Ishikawa (cell line): ENCODE measurements around the gene VAV3.

Source experiments
- CEBPB ChIP-seq: IDR thresholded peaks from 2 replicates; pipeline ENCODE4 v1.6.1; 2012
- CREB1 ChIP-seq: IDR thresholded peaks from 2 replicates; pipeline ENCODE4 v1.6.1; 2012; ENCODE audit warnings: low read depth
- EGR1 ChIP-seq: IDR thresholded peaks from 2 replicates; pipeline ENCODE4 v1.6.1; 2012
- EP300 ChIP-seq: IDR thresholded peaks from 2 replicates; pipeline ENCODE4 v1.6.1; 2012; ENCODE audit warnings: borderline replicate concordance
- FOXM1 ChIP-seq: IDR thresholded peaks from 2 replicates; pipeline ENCODE4 v1.6.1; 2012; ENCODE audit warnings: low read depth, borderline replicate concordance
- RAD21 ChIP-seq: IDR thresholded peaks from 2 replicates; pipeline ENCODE4 v1.6.1; 2012; ENCODE audit warnings: low read depth
- TAF1 ChIP-seq: IDR thresholded peaks from 2 replicates; pipeline ENCODE4 v1.6.1; 2012; ENCODE audit warnings: low read depth, mild to moderate bottlenecking
- TCF12 ChIP-seq: IDR thresholded peaks from 2 replicates; pipeline ENCODE4 v1.6.1; 2012; ENCODE audit warnings: low read depth
- TEAD4 ChIP-seq: IDR thresholded peaks from 2 replicates; pipeline ENCODE4 v1.6.1; 2012
- YY1 ChIP-seq: IDR thresholded peaks from 2 replicates; pipeline ENCODE4 v1.6.1; 2012; ENCODE audit warnings: low read depth
- TF ChIP-seq, protein P1 (sequence below): IDR thresholded peaks from 2 replicates; pipeline ENCODE4 v1.6.1; 2012; ENCODE audit warnings: low read depth, mild to moderate bottlenecking
- TF ChIP-seq, protein P2 (sequence below): IDR thresholded peaks from 2 replicates; pipeline ENCODE4 v1.6.1; 2012
- TF ChIP-seq, protein P3 (sequence below): IDR thresholded peaks from 2 replicates; pipeline ENCODE4 v1.6.1; 2012

GRCh38 chr1:107810291-107810951, 154.6 kb downstream of the VAV3 start:
- TF ChIP-seq TCF12 (no peak), TAF1 (no peak), CEBPB (no peak), RAD21 (no peak), EGR1 (no peak), CREB1 (no peak), YY1 (no peak), TEAD4 (no peak), FOXM1 (no peak), EP300 (no peak)
- TF ChIP-seq, protein P1, sequence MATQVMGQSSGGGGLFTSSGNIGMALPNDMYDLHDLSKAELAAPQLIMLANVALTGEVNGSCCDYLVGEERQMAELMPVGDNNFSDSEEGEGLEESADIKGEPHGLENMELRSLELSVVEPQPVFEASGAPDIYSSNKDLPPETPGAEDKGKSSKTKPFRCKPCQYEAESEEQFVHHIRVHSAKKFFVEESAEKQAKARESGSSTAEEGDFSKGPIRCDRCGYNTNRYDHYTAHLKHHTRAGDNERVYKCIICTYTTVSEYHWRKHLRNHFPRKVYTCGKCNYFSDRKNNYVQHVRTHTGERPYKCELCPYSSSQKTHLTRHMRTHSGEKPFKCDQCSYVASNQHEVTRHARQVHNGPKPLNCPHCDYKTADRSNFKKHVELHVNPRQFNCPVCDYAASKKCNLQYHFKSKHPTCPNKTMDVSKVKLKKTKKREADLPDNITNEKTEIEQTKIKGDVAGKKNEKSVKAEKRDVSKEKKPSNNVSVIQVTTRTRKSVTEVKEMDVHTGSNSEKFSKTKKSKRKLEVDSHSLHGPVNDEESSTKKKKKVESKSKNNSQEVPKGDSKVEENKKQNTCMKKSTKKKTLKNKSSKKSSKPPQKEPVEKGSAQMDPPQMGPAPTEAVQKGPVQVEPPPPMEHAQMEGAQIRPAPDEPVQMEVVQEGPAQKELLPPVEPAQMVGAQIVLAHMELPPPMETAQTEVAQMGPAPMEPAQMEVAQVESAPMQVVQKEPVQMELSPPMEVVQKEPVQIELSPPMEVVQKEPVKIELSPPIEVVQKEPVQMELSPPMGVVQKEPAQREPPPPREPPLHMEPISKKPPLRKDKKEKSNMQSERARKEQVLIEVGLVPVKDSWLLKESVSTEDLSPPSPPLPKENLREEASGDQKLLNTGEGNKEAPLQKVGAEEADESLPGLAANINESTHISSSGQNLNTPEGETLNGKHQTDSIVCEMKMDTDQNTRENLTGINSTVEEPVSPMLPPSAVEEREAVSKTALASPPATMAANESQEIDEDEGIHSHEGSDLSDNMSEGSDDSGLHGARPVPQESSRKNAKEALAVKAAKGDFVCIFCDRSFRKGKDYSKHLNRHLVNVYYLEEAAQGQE: no peak
- TF ChIP-seq, protein P2, sequence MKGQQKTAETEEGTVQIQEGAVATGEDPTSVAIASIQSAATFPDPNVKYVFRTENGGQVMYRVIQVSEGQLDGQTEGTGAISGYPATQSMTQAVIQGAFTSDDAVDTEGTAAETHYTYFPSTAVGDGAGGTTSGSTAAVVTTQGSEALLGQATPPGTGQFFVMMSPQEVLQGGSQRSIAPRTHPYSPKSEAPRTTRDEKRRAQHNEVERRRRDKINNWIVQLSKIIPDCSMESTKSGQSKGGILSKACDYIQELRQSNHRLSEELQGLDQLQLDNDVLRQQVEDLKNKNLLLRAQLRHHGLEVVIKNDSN: no peak
- TF ChIP-seq, protein P3, sequence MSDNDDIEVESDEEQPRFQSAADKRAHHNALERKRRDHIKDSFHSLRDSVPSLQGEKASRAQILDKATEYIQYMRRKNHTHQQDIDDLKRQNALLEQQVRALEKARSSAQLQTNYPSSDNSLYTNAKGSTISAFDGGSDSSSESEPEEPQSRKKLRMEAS: no peak
